Measurements from ENCODE around the gene TICAM2. TPM values are rescaled to one million over a fixed set of nuclear protein-coding genes. Genes with fewer than 3 reads are reported as not detected.
A peak's percentile ranks its signal among the peaks of the same experiment; 100 is the strongest.

The TICAM2 gene
- polyA plus RNA-seq, 1 experiment, result 1.2 TPM

- ChIA-PET POLR2A (no interaction called here), CTCF (interaction anchor here (1.2 kb wide), 1 partner anchor 239 kb away, joined by 3 read pairs; no protein-coding TSS in a partner anchor)
- Histone ChIP-seq H3K27me3 (ENCODE audit: control insufficient read depth, insufficient read depth, low read length) (no peaks in the 10 kb centered on the region), H3K4me3 (ENCODE audit: low read depth, low read length) (peak overlapping the region; percentile 82), H3K36me3 (ENCODE audit: control insufficient read depth, insufficient read depth, low read length) (no peaks in the 10 kb centered on the region)
- DNase-seq (ENCODE audit: low read depth), result no peak
- TF ChIP-seq CTCF (IDR thresholded peaks at IDR 0.05; ENCODE audit: insufficient read depth, low read depth, low read length), result no peak
These were observed 1.5 kb downstream of the TICAM2 start for GRCh38 chr5:115600766-115601165.

GRCh38 chr5:115599924-115600323 lies 2.4 kb downstream of the TICAM2 start:
- H3K4me3 ChIP-seq (ENCODE audit: low read depth, low read length), result no peak overlapping the region
- ChIA-PET POLR2A (interaction anchor here (0.7 kb wide), 1 partner anchor 259 kb away, joined by 11 read pairs; no protein-coding TSS in a partner anchor), CTCF (interaction anchor here (1.1 to 1.3 kb wide), 3 partner anchors 17 to 290 kb away, joined by 3 read pairs; partner anchors contain the start of gene TMED7)
- no peaks in the 10 kb centered on the region for H3K27me3 ChIP-seq (ENCODE audit: control insufficient read depth, insufficient read depth, low read length)
- TF ChIP-seq CTCF (IDR thresholded peaks at IDR 0.05; ENCODE audit: insufficient read depth, low read depth, low read length), result no peak
- no peak for DNase-seq (ENCODE audit: low read depth)
- no peaks in the 10 kb centered on the region for H3K36me3 ChIP-seq (ENCODE audit: control insufficient read depth, insufficient read depth, low read length)

GRCh38 chr5:115599502-115599901 lies 2.8 kb downstream of the TICAM2 start:
- no peaks in the 10 kb centered on the region for H3K27me3 ChIP-seq (ENCODE audit: control insufficient read depth, insufficient read depth, low read length)
- no peak overlapping the region for H3K4me3 ChIP-seq (ENCODE audit: low read depth, low read length)
- H3K36me3 ChIP-seq (ENCODE audit: control insufficient read depth, insufficient read depth, low read length), result no peaks in the 10 kb centered on the region
- ChIA-PET CTCF (interaction anchor here (1.1 to 1.3 kb wide), 3 partner anchors 16 to 289 kb away, joined by 3 read pairs; partner anchors contain the start of gene TMED7), POLR2A (interaction anchor here (0.7 kb wide), 1 partner anchor 258 kb away, joined by 11 read pairs; no protein-coding TSS in a partner anchor)
- TF ChIP-seq CTCF (IDR thresholded peaks at IDR 0.05; ENCODE audit: insufficient read depth, low read depth, low read length), result no peak
- no peak for DNase-seq (ENCODE audit: low read depth)

- Histone ChIP-seq H3K27me3 (ENCODE audit: control insufficient read depth, insufficient read depth, low read length) (no peaks in the 10 kb centered on the region), H3K4me3 (ENCODE audit: low read depth, low read length) (no peak overlapping the region), H3K36me3 (ENCODE audit: control insufficient read depth, insufficient read depth, low read length) (no peaks in the 10 kb centered on the region)
- TF ChIP-seq CTCF (IDR thresholded peaks at IDR 0.05; ENCODE audit: insufficient read depth, low read depth, low read length), result no peak
- no peak for DNase-seq (ENCODE audit: low read depth)
- ChIA-PET POLR2A (no interaction called here), CTCF (no interaction called here)
These were observed 7.9 kb downstream of the TICAM2 start for GRCh38 chr5:115594128-115595047.

GRCh38 chr5:115589043-115589442 lies 13.2 kb downstream of the TICAM2 start:
- no peak for TF ChIP-seq CTCF (IDR thresholded peaks at IDR 0.05; ENCODE audit: insufficient read depth, low read depth, low read length)
- CTCF ChIA-PET, result interaction anchor here (0.7 to 3.2 kb wide), 4 partner anchors 15 to 324 kb away, joined by 3 to 22 read pairs (median 6); no protein-coding TSS in a partner anchor
- H3K4me3 ChIP-seq (ENCODE audit: low read depth, low read length), result no peak overlapping the region
- no peaks in the 10 kb centered on the region for H3K27me3 ChIP-seq (ENCODE audit: control insufficient read depth, insufficient read depth, low read length)
- POLR2A ChIA-PET, result no interaction called here
- no peaks in the 10 kb centered on the region for H3K36me3 ChIP-seq (ENCODE audit: control insufficient read depth, insufficient read depth, low read length)
- no peak for DNase-seq (ENCODE audit: low read depth)
